HTERT RPE-1 (cell line): ENCODE measurements around the gene TBX15.

Experiments used
- in situ Hi-C: fragments of 300-500 bp; cut with MboI; formaldehyde crosslinking; loops from 4 replicates; pipeline ENCODE4 v1.14.3; 2020; ENCODE audit warnings: low sequenced_read_pairs

The TBX15 gene

GRCh38 chr1:118900643-118901440 is 87.3 kb downstream of the TBX15 start:
- in situ Hi-C loops: no loop called here

DNA sequence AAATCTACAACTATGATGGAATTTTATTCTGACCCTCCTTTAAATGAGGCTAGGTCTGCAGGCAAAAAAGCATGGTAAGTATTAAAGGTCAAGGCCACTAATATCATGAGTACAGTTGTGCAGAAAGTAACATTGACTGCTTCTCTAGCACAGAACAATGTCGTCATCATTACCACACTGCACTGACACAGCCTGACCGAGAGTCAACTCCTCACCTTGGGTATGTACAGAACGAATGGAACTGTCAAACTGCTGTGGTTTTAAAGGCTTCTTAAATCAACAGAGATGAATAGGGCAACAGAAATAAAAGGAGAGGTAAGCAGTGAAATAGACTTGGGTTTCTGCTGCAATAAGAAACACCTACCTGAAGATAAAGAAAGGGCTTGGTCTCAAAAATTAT is 88.8 kb downstream of the TBX15 start:
- in situ Hi-C loops: no loop called here

DNA sequence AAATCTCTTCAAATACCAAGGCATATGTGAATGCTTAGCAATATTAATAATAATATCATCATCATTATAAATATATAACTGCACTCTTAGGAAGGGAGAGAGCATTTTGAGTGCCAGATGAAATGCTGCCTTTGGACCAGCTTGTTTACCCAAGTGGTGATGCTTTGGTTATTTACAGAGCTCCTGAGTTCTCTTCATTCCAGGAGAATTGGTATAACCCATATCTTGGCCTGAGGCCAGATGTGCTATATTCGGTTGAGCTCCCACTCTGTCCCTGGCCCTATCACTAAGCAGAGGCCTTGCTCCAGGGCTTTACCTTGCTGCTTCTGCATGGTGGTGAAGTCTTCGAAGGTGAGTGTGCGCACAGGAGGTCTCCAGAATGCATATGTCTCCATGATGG is 89.4 kb downstream of the TBX15 start:
- in situ Hi-C loops: no loop called here

GRCh38 chr1:118896416-118896815 is 91.7 kb downstream of the TBX15 start:
- in situ Hi-C loops: no loop called here

GRCh38 chr1:118894836-118895235 is 93.3 kb downstream of the TBX15 start:
- in situ Hi-C loops: no loop called here

DNA sequence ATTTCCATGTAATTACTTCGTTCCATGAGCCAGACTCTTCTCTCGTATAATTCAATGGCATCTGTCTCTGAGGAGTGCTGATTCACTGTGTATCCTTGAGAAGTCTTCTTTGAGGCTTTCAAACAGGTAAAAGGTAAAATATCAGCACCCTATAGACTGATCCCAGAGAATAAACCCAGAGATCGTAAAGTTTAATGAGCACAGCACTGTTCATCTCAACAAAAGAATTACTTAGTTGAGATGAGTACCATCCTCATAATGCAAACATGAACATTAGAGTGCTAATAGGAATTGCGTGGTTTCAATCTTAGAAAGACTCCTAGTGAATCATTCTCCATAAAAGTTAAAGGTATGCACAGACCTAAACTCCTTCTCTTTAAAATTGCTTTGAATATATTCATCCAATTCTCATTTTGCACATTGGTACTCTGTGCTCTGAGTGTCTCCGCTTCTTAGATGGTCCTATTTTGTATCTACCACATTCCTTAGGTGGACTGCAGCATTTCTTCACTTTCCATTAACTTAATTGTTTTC is 97.2 kb downstream of the TBX15 start:
- in situ Hi-C loops: no loop called here

DNA sequence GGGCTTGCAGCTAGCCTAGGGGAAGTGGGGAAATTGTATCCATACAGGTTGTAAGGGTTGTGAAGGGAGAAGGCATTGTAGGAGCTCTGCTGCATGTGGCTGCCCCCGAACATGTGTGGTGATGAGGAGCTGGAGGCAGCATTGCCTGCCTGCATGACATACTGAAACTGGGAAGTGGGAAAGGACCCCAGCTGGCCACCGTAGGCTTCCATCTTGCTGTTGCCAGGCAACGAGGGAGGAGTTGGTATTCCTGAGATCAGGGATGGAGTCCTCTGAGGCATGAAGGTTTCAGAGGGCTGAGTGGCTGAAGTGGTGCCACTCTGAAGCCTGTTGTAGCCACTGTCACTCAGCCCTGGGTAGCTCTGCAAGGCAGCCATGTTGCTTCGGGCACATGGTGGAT is 103.2 kb downstream of the TBX15 start:
- in situ Hi-C loops: no loop called here

DNA sequence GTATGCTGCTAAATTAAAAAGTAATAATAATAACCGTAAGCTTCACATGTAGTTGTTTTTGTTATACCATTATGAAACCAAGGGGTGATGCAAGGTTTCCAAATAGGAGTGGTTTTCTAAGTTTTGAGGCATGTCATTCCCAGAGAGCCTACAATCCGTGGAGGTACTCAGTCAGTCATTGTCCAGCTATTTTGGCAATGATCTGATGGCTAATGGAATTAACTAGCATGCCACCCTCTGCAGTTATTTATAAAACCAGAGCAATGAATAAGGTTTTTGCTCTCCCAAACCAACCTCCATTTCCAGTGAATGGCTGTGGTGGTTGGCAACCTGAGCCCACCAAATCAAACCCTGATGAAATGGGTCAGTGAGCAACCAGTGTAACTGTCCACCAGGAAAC is 106.4 kb downstream of the TBX15 start:
- in situ Hi-C loops: no loop called here

DNA sequence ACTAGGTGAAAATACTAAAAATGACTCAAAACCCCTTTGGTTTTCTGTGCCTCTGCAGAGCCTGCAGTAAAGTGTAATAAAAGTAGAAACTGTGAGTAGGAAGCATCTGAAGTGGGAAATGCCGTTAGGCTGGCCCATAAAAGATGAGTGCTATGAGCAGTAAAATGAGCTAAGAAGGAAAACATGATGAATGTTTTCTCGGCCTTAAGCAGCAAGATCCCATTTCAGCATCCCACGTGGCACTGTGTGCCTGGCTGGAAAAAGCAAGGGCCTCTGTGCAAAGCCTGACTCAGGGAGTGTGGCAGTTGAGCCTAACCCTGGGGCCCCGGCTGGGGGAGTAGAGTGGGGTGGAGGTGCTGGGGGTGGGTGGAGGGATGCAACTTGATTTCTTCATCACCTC is 109.5 kb downstream of the TBX15 start:
- in situ Hi-C loops: no loop called here

- in situ Hi-C loops: no loop called here
Observed at GRCh38 chr1:118877668-118878396, 110.3 kb downstream of the TBX15 start.

DNA sequence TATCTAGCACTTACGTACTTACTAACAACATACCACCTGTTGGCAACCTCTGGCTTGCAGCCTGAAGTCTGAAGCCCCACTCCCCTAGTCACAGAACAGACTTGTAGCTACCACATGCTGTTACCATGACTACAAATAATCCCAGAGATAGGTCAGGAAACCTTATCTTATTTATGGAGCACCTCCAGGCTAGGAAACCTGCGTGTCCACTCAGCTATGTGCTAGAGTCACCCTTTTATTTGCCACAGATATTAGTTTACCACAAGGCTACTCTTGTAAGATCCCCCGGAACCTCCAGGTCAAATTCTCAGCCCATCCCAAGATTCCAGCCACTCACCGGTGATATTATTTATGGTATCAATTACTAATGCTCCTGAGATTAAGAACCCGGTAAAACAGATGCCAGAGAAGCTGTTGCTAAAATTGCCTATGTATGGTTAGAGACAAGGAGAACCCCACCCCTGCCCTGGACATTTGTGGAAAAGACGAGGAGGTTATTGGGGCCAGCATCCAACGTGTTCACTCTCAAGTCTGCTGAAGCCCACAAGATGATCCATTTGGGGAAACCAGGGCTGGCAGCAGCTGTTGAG is 116.5 kb downstream of the TBX15 start:
- in situ Hi-C loops: no loop called here

DNA sequence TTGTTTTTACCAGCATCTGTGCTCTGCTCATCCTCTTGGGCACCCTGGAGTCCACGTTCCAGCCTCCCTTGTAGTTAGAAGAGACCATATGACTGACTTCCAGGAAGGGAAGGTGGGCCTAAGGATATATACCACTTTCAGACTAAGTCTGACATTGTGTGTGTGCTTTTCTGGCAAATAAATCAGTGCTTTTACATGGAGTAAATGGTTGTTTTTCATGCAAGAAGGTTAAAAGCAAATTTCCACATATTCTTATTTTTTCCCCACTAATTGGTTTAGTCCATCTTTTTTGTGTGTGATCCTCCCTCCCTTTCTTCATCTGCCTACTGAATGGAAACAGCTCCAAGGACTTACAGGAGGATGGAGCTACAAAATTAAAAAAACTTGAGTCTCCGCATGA is 119.8 kb downstream of the TBX15 start:
- in situ Hi-C loops: no loop called here

DNA sequence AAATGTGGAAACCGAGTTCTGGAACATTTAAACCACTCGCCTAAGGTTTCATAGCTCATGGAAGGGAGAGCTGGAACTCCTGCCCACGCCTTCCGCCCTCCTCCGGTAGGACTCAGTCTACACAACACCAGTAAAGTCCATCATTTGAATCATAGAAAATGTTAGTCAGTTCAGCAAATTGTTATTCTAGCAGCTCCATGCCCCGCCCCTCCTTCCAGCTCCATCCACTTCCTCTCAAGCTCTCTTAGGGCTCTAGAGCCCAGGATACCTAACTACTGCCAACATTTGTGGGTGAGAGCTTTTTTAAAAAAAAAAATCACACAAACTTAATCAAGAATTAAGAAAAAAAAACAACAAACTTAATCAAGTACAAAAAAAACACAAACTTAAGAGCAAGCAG is 121.8 kb downstream of the TBX15 start:
- in situ Hi-C loops: no loop called here

DNA sequence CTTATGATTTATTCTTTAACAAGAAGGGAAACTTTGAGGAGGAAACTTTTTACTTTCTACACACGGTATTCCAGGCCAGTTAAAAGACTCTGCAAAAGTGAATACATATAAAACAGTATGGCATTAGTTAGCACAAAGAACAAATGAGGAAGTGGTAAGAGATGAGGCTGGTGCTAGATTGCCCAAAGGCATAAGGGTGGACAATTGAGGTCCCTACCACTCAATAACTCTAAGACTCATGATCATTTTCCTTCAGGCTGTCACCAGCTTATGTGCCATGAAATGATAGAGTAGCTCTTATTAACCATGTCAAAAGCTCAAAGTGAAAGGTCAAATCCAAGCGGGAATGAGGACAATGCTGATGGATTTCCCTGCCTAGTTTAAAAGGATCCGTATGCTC is 124.5 kb downstream of the TBX15 start:
- in situ Hi-C loops: no loop called here

- in situ Hi-C loops: no loop called here
Observed at GRCh38 chr1:118862755-118863154, 125.4 kb downstream of the TBX15 start.

- in situ Hi-C loops: no loop called here
Observed at GRCh38 chr1:118861216-118861615, 126.9 kb downstream of the TBX15 start.

DNA sequence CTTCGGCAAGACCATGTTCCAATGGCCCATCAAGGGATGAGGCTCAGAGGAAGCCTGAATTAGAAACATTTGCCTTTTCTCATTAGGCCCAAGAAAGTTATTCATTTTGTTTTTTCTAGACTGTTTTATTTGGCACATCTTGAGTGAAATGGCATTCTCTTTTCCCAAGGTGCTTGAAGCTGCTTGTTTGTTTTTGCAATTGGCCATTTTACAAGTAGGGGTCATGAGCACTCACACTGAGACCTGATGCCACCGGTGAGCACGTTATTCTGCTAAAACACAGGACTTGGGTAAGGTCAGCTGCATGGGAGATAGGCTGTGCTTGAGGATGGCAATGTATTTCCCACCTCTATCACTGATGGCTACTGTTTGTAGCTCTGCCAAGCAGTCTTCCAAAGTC is 128.1 kb downstream of the TBX15 start:
- in situ Hi-C loops: no loop called here

GRCh38 chr1:118846443-118846842 is 141.7 kb downstream of the TBX15 start:
- in situ Hi-C loops: no loop called here

DNA sequence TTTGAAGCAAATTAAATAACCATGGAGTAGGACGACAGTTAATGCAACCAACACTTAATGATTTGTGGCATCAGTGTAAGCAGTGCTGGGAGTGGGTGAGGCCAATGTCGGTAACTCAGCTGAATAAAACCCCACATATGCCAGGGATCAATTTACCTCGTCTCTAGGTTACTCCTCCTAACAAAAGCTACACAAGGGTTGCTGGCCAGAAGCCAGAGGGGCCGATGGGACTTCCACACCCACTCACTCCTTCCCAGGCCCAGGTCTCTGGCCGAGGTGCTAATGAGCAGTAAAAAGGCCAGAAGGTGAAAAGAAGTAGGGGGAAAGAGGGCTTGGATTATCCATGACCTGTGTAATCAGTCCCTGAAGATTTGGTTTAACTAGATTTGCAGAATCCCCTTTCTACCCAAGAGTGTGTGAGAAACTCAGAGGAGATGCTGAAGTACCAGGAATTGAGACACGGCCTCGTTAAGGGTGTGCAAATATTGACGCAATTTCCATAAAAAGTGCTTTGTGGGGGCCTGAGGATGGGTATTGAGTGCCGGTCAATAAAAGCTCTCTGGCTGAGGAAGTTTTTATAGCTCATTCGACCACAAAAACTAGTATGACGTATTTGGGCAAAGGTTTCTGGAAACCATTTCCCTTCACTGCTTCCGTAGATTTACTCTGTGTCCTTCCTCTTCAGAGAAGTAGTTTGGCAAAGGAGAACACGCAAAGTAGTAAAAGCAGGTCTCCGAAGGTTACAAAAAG is 145.5 kb downstream of the TBX15 start:
- in situ Hi-C loops: no loop called here

DNA sequence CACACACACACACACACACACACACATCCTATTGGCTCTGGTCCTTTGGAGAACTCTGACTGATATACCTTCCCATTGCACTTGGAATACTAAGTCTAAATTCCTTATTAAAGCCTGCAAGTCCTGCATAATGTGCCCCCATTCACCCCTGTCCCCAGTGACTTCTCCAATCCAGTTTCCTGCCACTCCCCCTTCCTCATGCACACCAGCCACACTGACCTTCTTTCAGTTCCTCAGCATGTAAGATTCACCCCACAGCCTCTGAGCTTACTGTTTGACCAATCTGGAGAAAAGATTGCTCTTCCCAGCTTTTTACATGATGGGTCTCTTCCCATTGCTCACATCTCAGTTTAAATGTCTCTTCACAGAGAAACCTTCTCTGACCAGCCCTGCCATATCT is 146.6 kb downstream of the TBX15 start:
- in situ Hi-C loops: no loop called here
